ENCODE data around the gene PDXK. TPM values are rescaled to one million over a fixed set of nuclear protein-coding genes. Genes with fewer than 3 reads are reported as not detected.

Gene PDXK
- total RNA-seq, 1 donor from 2014 or later = 31.4 TPM

DNA sequence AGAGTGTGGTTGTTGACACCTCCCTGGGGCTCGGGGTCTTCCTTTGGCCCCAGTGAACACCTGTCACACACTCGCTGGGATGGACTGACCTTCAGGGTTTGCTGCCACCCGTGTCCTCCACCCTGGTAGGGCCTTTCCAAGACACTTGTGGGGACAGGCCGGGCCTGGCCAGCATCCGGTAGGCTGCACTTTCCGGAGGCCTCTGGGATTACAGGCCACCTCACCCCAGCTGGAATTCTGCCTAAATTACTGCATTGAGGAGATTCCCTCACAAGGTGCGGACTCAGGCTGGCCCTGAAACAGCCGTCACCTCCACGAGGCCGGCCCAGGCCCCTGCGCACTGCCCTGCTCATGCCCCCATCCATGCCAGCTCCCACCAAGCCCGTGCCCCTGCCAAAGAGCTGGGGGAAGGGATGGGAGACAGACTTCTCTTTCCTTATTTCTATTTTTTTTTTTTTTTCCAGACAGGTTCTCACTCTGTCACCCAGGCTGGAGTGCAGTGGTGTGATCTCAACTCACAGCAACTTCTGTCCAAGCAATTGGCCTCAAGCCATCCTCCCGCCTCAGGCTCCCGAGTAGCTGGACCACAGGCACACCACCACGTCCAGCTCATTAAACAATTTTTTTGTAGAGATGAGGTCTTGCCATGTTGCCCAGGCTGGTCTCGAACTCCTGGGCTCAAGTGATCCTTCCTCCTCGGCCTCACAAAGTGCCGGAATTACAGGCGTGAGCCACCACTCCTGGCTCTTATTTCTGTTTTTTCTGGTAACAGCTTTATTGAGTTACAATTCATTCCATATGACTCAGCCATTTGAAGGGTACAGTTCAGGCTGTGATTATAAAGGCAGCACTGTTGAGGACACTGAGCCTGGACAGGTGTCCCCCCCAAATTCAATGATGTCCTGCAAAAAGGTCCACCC, 45.9 kb downstream of the PDXK start:
- no peak for DNase-seq

DNA sequence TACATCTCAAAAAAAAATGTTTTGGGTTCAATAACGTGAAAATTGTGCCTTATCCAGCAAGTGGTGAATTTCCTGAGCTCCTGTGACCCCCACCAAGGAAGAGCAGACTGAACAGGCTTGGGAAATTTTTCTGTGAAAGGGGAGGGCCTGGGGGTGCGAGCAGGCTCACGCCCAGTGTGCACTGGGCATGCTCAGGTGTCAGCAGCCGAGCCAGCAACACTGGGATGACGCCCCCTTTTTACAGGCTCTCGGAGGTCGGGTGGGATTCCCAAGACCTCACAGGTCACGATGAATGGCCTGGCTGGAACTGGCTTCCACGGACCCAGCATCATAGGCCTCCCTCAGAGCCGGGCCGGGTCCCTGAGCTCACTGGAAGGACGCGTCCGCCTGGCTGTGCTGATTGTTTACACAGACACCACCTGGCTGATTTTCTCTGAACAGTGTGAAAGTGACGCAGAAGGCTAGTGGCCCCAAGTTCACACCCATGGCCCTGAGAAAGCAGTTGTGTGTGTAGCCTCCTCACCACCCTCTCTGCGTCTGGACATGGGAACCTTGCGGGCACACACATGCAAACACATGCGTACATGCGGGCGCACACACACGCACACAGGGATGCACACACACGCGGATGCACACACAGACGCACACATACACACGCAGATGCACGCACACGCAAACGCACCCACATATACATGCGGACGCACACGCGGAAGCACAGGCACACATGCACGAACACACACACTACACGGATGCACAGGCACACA, 48.0 kb downstream of the PDXK start:
- no peak for DNase-seq

DNA sequence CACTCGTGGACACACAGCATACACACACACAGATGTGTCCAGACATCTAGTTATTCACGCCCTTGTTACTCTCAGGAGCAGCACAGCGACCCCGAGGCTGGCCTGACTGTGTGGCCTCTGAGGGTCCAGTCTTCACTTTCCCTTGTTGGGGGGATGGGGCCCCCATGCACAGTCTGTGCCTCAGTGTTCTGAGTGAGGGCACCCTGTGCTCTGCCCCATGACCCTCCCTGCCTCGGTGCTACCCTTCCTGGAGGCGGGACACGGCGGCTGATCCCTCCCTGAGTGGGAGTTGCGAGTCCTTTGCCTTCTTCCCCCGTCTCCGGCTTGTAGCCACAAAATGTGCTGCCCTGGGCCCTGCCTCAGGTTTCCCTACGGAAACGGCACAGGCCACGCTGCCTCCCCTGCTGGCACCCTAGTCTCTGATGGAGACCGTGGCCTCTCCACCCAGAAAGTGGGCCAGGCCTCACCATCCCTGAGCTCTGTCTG, 48.6 kb downstream of the PDXK start:
- no peak for DNase-seq

DNA sequence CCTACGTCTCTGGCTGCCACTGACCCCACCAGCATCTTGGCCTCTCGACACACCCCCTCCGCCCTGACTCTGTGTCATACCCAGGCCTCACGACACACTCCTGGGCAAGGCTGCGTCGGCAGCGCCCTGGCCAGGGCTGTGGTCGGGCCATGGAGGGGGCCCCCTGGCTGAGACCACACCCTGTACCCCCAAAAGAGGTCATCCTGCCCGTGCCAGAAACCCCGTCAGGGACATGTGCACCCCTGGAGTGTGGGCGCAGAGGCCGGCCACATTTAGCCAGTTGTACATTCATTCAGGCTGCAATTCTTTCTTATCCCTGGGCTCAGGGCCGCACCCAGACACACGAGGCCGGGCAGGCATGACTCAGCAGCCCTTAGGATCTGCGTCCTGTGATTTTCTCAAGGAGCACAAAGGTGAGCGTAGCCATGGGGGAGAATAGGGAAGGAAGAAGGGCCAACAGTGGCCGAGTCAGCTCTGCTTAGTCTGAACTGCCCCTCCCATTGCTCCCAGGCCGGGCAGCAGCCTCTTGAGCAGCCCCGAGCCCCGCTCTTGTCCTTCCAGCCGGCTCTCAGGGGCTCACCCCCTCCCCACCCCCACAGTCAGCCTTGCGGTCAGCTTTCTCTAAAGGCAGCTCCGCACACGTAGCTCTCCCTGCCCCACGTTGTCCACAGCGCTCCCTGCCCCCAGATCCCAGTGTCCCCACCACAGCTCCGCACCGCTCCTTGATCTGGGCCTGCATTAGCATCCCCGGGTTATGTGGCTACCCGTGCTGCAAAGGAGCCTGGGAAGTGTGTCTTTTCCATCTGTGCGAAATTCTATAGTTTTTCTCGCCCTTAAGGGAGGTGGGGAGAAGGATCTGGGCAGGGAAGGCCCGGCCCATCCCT, 49.3 kb downstream of the PDXK start:
- DNase-seq = no peak

DNA sequence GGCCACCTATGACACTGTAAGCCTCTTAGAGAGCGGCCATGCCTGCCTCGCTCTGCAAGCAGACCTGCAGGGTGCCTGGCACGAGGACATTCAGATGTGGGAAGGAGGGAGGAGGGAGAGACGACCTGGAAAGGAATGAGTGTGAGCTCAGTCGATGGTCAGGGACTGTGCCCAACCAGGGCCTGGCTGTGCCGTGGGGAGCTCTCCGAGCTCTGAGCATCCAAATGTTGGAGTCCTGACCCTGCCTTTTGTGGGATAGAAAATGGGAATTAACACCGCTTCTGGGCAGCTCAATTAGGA, 49.9 kb downstream of the PDXK start:
- no peak for DNase-seq

DNA sequence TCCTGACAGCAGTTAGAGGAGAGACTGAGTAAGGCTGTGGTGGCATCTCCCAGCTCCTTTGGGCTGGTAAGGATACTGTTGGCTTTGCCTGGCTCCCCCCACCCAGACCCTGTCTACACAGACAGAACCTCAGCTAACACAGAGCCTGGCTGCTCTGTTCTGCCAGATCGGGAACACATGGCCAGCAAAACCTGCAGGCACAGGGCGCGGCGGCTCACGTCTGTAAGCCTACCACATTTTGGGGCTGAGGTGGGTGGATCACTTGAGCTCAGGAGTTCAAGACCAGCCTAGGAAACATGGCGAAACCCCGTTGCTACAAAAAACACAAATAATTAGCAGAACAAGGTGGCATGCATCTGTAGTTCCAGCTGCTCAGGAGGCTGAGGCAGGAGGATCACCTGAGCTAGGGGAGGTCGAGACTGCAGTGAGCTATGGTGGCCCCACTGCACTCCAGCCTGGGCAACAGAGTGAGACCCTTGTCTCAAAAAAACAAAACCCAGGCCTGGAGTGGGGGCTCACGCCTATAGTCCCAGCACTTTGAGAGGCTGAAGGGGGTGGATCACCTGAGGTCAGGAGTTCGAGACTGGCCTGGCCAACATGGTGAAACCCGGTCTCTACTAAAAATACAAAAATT, 50.5 kb downstream of the PDXK start:
- no peak for DNase-seq

DNA sequence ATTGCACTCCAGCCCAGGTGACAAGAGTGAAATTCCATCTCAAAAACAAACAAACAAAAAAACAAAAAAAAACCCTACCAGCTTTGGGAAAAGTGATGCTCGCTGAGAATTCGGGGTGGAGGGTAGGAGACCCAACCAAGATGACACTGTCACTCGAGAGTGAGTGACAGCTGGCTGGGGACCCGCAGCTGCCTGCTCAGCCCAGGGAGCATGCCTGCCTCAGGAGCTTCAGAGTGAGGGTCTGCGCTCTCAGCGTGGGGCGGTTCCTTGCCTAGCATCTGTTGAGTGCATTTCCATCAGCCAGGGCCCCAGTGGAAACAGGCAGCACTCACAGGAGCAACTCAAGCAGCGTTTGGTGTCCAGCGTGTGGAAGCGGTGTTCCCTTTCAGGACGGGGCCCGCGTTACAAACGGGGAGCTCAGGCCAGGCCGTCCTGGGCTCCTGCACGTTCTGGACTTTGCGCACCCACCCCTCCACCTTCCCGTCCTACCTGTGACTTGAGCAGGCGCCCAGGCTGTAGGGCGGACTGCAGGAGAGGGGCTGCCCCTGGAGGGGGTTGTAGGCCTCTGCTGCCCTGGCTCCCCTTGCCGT, 51.2 kb downstream of the PDXK start:
- no peak for DNase-seq

DNA sequence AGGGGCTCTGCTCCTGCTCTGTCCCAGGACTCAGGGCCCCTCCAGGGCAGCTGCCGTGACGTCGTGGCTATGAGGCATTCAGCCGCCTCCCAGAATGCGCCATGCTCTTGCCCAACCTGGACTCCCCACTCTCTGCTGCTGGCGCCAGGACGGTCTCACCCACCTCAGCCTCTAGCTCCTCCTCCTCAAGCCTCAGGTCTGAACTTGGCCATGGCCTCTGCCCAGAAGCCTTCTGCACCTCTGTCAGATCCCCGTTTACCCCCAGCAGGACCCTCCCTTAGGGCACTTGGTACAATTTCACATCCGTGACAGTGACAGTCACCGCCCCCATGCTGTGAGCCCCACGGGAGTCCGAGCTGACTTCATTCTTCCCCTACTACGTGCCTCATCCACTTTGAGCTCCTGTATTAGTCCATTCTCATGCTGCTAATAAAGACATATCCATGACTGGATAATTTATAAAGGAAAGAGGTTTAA, 52.3 kb downstream of the PDXK start:
- DNase-seq = no peak

DNA sequence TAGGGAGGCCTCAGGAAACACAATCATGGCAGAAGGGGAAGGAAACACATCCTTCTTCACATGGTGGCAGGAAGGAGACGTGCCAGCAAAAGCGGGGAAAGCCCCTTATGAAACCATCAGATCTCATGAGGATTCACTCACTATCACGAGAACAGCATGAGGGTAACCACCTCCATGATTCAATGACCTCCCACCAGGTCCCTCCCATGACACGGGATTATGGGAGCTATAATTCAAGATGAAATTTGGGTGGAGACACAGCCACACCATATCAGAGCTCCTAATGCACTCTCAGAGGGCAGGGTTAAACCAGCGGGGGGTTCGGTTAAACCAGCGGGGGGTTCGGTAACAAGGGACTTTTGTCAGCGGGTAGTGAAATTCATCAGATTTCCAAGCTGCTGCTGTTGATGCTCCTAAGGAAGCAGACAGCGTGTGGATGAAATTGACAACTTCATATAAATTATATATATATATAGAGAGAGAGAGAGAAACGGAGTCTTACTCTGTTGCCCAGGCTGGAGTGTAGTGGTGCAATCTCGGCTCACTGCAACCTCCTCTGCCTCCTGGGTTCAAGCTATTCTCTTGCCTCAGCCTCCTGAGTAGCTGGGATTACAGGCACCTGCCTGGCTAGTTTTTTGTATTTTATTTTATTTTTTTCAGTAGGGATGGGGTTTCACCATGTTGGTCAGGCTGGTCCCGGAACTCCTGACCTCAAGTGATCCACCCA, 52.9 kb downstream of the PDXK start:
- DNase-seq = no peak

DNA sequence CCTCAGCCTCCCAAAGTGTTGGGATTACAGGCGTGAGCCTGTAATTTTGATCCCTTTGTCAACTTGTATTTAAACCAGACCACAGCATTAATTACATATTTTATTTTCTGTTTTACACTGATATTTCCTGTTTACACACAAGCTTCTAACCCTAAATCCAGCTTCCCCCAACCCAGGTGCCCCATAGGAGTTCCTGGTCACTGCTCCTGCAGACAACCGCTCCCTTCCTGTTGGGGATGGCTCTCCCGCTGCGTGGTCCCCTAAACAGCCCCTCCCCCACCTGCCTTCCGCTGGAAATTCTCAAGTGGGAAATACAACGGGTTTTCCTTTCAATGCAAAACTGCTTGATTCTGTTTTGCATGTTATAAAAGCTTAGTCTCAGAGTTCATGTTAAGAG, 53.5 kb downstream of the PDXK start:
- DNase-seq = no peak

DNA sequence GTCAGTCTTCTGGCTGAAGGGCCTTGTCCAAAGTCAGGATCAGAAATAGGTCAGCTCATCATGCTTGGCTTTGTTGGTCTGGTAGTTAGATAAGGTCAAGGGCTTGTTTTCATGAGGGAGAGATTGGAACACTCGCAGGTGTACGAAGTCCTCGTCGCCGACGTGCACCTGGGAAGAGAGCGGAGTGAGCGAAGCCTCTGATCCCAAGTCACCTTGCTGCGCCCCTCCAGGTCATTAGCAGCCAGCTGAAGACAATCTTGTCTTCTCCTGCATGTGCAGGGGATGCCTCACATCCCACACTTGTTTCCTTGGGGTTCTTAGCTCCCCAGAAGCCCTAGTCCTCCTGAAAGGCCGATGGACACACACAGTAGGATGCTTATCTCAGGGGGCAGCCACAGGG, 55.2 kb downstream of the PDXK start:
- no peak for DNase-seq

DNA sequence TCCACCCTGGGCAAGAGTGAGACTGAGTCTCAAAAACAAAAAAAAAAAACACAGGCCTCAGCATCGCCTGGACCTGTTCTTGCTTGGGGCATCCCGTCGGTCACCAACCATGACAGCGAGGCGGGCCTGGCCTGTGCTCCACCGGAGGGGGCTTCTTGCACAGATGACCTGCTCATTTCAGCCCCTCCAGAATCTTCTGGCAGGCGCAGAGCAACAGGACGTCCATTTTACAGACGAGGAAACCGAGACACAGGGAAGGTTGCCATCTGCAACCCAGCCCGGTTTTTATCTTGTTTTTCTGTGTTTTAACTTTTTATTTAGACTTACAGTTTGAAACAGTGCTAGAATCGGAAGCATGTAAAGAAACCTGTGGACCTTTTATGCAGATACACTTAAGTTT, 56.3 kb downstream of the PDXK start:
- no peak for DNase-seq

DNA sequence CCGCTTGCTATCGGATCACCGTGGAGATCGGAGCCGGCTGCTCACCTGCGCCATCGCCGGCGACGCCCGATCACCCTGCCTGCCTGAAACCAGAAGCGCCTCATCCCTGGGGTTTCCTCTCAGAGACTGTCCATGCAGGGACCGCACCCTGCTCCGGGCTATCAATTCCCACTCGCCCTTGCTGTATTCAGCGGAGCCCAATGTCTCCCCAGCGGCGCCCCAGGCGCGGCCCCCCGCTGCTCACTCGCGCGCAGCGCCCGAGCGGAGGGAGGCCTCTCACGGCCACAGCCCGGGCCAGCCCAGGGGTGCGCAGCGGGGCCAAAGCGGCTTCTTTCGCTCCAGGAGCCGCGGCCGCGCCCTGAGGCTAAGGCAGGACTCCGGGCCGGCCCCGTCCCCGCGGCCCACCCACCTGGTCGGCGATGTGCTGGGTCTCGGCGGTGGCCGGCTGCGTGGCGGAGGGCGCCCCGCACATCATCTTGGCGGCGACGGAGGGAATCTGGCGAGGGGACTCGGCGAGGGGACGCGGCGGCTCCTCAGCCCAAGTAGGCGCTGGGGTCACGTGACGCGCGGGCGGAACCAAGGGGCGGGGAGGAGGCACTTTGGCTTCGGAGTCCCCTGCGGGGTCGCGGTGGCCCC, 57.0 kb downstream of the PDXK start, which contains the start of gene CSTB:
Gene CSTB, minus strand, starts transcription at position 514 of the 636 bp plus-strand sequence. Its CDS starts 39 bp downstream, at position 475.
- peak; percentile 79 for DNase-seq

DNA sequence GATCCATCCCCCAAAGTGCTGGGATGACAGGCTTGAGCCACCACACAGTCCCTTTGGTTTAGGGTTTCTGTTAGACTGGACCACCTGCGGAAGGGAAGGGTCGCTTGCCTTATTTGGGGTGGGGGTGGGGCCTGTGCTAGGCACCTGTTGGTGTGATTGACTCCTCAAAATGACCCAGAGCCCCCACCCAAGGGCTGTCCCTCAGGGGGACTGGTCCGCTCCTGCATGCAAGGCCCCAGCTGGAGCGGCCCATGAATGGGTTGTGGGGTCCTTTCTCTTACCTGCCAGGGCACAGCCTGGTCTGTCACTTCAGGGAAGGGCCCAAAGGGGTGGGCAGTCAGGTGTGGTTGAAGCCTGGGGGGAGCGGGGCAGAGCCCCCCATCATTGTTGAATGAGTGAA, 59.0 kb downstream of the PDXK start:
- no peak for DNase-seq

DNA sequence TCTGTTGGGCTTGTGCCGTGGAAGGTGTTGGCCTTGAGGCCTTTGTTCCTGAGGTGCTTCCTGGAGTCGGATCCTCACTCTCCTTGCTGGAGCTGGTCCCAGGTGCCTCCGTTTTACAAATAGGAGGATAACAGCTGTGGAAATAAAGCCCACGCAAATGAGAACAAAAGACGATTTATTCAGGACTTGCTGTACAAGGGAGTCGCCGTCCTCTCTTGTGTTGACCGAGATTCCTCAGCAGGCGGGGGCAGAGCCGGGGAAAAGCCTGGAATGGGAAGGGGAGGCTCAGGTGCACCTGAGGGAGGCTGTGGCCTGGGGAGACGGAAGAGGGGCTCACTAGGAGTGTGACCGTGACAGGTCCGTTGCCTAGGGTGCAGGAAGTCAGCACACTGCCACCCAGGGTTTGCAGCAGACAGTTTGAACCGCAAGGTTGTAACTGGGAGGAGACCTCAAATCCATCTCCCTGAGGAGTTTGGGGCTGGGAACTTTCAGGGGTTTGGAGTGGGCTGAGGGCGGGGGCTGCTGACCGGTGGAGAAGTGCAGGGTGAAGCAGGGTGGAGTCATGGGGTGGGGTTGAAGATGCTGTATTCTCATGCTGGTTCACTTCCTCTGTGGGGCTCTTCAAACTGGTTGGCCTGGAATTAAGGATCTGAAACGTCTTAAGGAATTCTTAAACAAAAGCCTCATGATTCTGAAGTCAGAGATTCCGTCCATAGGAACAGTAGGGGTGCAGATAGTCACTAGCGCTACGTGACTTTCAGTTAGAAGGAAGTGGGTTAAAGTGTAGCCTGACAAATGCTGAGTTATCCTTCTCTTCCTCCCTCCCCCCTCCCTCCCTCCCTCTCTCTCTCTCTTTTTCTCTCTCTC, 59.8 kb downstream of the PDXK start:
- no peak for DNase-seq

DNA sequence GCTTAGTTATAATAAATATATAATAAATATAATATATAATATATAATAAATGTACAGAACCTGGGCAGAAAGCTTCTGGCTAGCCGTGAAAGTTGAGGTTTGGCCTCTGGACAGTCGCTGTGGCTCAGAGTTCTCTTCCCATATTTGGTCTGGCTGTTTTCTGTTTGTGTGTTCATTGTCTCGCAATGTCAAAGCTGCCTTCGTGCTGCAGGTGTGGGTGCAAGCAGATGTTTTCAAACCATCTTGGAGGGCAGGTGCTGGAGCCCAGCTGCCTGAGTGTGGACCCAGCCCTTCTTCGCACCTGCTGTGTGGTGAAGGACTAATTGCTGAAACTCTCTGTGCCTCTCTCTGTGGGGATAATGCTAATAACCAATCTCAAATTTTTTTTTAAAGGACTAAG, 60.7 kb downstream of the PDXK start:
- no peak for DNase-seq

DNA sequence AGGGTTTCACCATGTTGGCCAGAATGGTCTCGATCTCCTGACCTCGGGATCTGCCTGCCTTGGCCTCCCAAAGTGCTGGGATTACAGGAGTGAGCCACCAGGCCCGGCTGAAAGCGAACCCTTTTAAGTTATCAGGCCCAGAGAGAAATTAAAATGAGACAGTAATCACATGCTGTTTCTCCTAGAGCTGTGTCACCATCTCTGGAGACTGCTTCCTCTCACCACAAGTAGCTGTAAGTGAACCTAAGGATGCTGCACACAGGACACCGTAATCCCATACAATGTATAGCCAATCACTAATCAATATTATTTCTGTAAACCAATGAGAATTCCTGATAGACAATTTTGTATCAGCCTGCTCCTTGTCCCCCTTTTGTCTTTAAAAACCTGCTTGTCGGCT, 62.9 kb downstream of the PDXK start:
- DNase-seq = no peak

DNA sequence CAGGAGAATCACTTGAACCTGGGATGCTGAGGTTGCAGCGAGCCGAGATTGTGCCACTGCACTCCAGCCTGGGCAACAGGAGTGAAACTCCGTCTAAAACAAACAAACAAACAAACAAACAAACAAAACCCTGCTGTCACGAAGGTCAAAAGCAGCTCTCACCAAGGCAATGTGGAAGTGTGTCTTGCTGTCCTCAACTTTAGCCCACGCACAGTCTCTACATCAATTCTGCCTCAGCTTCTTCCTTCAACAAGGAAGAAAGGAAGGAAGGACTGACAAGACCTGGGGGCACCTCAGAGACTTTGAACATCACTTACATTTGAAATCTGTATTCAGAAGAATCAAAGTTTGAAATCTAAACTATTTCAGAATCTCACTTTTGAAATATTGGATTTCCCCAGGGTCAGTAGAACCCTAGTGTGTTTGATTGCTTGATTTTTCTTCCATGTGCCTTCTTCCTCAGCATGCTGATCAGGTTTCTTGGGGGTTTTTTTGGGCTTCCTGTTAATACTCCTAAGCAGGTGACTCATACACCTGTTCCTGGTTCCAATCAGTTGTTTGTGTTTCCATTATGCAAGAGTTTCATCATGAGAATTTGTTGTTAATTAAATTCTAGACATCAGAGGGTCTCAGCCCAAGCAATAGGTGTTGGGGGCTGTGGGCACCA, 63.6 kb downstream of the PDXK start:
- no peak for DNase-seq
